Measurements from ENCODE around the gene APOLD1. TPM values are rescaled to one million over a fixed set of nuclear protein-coding genes. Genes with fewer than 3 reads are reported as not detected.
"Not testable (repeated sequence)": the region's sequence is repeated elsewhere in the genome, so short reads cannot be mapped to it uniquely, and the experiment has no call there.

APOLD1 gene
- total RNA-seq, 1 donor from 2014 or later: 7.4 TPM

GRCh38 chr12:12798480-12798879, 13.0 kb downstream of the APOLD1 start:
- peaks cover 4% of the 10 kb centered on the region for H3K9me3 Mint-ChIP-seq
- H3K36me3 Mint-ChIP-seq: peaks cover 4% of the 10 kb centered on the region
- H3K4me2 ChIP-seq: no peak overlapping the region
- H3K36me3 ChIP-seq: no peaks in the 10 kb centered on the region
- peaks cover 4% of the 10 kb centered on the region for H3F3A ChIP-seq (ENCODE audit: low read depth)
- no peaks in the 10 kb centered on the region for H3K9me3 ChIP-seq (ENCODE audit: low read depth)
- H3K9ac ChIP-seq: no peak overlapping the region
- peaks cover 7% of the 10 kb centered on the region for H3K27me3 Mint-ChIP-seq (ENCODE audit: insufficient read depth, low read depth)
- no peak overlapping the region for H2AFZ ChIP-seq (replicated peaks)
- no peak overlapping the region for H3K4me3 Mint-ChIP-seq
- H3K79me2 ChIP-seq (ENCODE audit: low read depth): no peaks in the 10 kb centered on the region
- H3K4me1 ChIP-seq: peaks cover 5% of the 10 kb centered on the region
- no peaks in the 10 kb centered on the region for H4K20me1 ChIP-seq (ENCODE audit: low read depth)
- H3K27ac Mint-ChIP-seq: no peak overlapping the region
- H3K27me3 ChIP-seq: no peaks in the 10 kb centered on the region
- no peak for TF ChIP-seq EZH2 (IDR thresholded peaks at IDR 0.05)
- TF ChIP-seq, protein P1, sequence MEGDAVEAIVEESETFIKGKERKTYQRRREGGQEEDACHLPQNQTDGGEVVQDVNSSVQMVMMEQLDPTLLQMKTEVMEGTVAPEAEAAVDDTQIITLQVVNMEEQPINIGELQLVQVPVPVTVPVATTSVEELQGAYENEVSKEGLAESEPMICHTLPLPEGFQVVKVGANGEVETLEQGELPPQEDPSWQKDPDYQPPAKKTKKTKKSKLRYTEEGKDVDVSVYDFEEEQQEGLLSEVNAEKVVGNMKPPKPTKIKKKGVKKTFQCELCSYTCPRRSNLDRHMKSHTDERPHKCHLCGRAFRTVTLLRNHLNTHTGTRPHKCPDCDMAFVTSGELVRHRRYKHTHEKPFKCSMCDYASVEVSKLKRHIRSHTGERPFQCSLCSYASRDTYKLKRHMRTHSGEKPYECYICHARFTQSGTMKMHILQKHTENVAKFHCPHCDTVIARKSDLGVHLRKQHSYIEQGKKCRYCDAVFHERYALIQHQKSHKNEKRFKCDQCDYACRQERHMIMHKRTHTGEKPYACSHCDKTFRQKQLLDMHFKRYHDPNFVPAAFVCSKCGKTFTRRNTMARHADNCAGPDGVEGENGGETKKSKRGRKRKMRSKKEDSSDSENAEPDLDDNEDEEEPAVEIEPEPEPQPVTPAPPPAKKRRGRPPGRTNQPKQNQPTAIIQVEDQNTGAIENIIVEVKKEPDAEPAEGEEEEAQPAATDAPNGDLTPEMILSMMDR (IDR thresholded peaks at IDR 0.05): no peak
- no peak for TF ChIP-seq EZH2phosphoT487 (IDR thresholded peaks at IDR 0.05)
- no peak for DNase-seq (ENCODE audit: low spot score)
- H3K4me1 Mint-ChIP-seq: peaks cover 10% of the 10 kb centered on the region
- no peak overlapping the region for H3K4me3 ChIP-seq
- no peak overlapping the region for H3K27ac ChIP-seq

DNA sequence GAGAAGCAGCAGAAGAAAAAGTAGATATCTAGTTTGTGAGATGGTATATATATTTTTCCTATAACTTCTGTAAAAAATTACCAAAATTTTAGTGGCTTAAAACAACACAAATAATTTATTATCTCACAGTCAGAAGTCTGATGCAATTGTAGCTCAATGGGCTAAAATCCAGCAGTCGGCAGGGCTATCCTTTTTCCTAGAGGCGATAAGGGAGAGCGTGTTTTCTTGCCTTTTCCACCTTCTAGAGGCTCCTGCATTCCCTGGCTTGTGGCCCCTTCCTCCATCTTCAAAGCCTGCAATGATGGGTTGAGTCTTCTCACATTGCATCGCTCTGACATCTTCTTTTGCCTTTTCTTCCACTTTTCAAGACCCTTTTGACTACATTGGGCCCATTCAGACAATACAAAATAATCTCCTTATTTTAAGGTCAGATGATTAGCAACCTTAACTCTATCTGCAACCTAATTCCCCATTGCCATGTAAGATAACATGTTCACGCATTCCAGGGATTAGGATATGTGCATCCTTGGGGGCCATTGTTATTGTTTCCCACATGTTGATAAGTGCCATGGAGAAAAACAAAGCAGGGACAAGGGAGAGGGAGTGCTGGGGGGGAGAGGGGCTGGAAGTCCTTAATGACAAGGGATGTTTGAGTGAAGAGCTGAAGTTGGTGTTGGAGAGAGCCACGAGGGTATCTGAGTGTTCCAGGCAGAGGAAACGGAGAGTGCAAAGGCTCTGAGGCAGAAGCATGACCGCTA, 13.9 kb downstream of the APOLD1 start:
- Histone ChIP-seq H3F3A (ENCODE audit: low read depth) (peaks cover 4% of the 10 kb centered on the region), H4K20me1 (ENCODE audit: low read depth) (no peaks in the 10 kb centered on the region), H2AFZ (replicated peaks) (no peak overlapping the region), H3K4me3 (no peak overlapping the region), H3K9ac (no peak overlapping the region), H3K36me3 (no peaks in the 10 kb centered on the region), H3K79me2 (ENCODE audit: low read depth) (no peaks in the 10 kb centered on the region), H3K4me2 (peak overlapping the region; percentile 12), H3K27ac (no peak overlapping the region), H3K4me1 (peaks cover 5% of the 10 kb centered on the region), H3K9me3 (ENCODE audit: low read depth) (no peaks in the 10 kb centered on the region), H3K27me3 (no peaks in the 10 kb centered on the region)
- Mint-ChIP-seq H3K27me3 (ENCODE audit: insufficient read depth, low read depth) (peaks cover 7% of the 10 kb centered on the region), H3K4me3 (no peak overlapping the region), H3K36me3 (peaks cover 4% of the 10 kb centered on the region), H3K4me1 (peaks cover 13% of the 10 kb centered on the region), H3K27ac (no peak overlapping the region), H3K9me3 (peaks cover 4% of the 10 kb centered on the region)
- DNase-seq (ENCODE audit: low spot score): peak; percentile 48
- TF ChIP-seq, protein P1 (IDR thresholded peaks at IDR 0.05): no peak
- TF ChIP-seq EZH2 (IDR thresholded peaks at IDR 0.05) (no peak), EZH2phosphoT487 (IDR thresholded peaks at IDR 0.05) (no peak)

DNA sequence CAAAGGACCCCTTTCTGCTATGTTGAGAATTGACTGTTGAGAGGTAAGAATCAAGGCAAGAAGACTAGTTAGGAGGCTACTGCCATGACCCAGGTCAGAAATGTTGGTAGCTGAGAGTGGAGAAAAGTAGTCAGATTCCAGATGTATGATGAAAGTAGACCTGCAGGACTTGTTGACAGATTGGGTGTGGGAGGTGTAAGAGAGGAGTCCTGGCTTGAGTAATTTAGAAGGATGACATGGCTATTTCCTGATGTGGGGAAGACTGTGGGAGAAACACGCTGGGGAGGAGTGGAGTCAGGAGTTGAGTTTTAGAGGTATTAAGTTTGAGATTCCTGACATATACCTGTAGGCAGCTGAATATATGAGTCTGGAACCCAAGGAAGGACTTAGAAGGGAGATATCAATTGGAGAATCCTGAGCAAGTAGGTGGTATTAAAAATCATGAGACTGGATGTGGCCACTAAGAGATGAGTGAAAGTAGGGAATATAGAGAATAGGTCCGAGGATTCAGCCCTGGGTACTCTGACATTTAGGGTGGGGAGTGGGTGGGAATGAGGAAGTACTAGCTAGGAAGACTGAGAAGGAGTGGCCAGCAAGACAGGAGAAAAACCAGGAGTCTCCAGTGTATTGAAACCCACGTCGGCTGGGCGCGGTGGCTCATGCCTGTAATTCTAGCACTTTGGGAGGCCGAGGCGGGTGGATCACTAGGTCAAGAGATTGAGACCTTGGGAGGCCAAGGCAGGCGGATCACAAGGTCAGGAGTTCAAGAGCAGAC, 15.1 kb downstream of the APOLD1 start:
- Histone ChIP-seq H3F3A (ENCODE audit: low read depth) (peaks cover 4% of the 10 kb centered on the region), H3K36me3 (no peaks in the 10 kb centered on the region), H2AFZ (replicated peaks) (no peak overlapping the region), H3K27me3 (no peaks in the 10 kb centered on the region), H3K4me3 (no peak overlapping the region), H4K20me1 (ENCODE audit: low read depth) (no peaks in the 10 kb centered on the region), H3K9me3 (ENCODE audit: low read depth) (no peaks in the 10 kb centered on the region), H3K4me2 (no peak overlapping the region), H3K9ac (no peak overlapping the region), H3K4me1 (peaks cover 5% of the 10 kb centered on the region), H3K27ac (no peak overlapping the region), H3K79me2 (ENCODE audit: low read depth) (no peaks in the 10 kb centered on the region)
- peaks cover 4% of the 10 kb centered on the region for H3K9me3 Mint-ChIP-seq
- peaks cover 13% of the 10 kb centered on the region for H3K4me1 Mint-ChIP-seq
- H3K4me3 Mint-ChIP-seq: no peak overlapping the region
- peaks cover 7% of the 10 kb centered on the region for H3K27me3 Mint-ChIP-seq (ENCODE audit: insufficient read depth, low read depth)
- TF ChIP-seq EZH2phosphoT487 (IDR thresholded peaks at IDR 0.05) (no peak), EZH2 (IDR thresholded peaks at IDR 0.05) (no peak)
- TF ChIP-seq, protein P1 (IDR thresholded peaks at IDR 0.05): no peak
- no peak overlapping the region for H3K27ac Mint-ChIP-seq
- peaks cover 2% of the 10 kb centered on the region for H3K36me3 Mint-ChIP-seq
- DNase-seq (ENCODE audit: low spot score): no peak

- not testable (repeated sequence) for DNase-seq (ENCODE audit: low spot score)
Measured at GRCh38 chr12:12801656-12802055, 16.2 kb downstream of the APOLD1 start.

More at GRCh38 chr12:12801656-12802055, 16.2 kb downstream of the APOLD1 start:
- H3K27ac ChIP-seq; H3K4me2 ChIP-seq; H3K4me1 ChIP-seq; H3K9ac ChIP-seq; H3K79me2 ChIP-seq (ENCODE audit: low read depth); H2AFZ ChIP-seq (replicated peaks); H3K9me3 Mint-ChIP-seq; H3F3A ChIP-seq (ENCODE audit: low read depth); H3K4me3 Mint-ChIP-seq; H3K4me3 ChIP-seq; H3K36me3 ChIP-seq; H3K27me3 ChIP-seq; H3K27ac Mint-ChIP-seq; H3K27me3 Mint-ChIP-seq (ENCODE audit: insufficient read depth, low read depth); H4K20me1 ChIP-seq (ENCODE audit: low read depth); H3K36me3 Mint-ChIP-seq; H3K9me3 ChIP-seq (ENCODE audit: low read depth): not testable (repeated sequence)
- peaks cover 13% of the 10 kb centered on the region for H3K4me1 Mint-ChIP-seq
